GM12878 (cell line): ENCODE measurements around the gene HID1. TPM values are rescaled to one million over a fixed set of nuclear protein-coding genes. Genes with fewer than 3 reads are reported as not detected.

ENCODE experiments used
- CHD4 ChIP-seq: fragments of 200-600 bp; sonication (generic); IDR thresholded peaks from 2 replicates; pipeline ENCODE4 v1.6.1; 2016; ENCODE audit warnings: mild to moderate bottlenecking
- CREB1 ChIP-seq: IDR thresholded peaks from 2 replicates; pipeline ENCODE4 v1.6.1; 2012; ENCODE audit warnings: low read depth, mild to moderate bottlenecking, inconsistent platforms
- EZH2 ChIP-seq: IDR thresholded peaks from 2 replicates; pipeline ENCODE4 v1.6.1; 2012; ENCODE audit warnings: low read depth, mild to moderate bottlenecking, control low read depth, inconsistent platforms, low read length, borderline replicate concordance; ENCODE audit not compliant: control insufficient read depth
- FOXK2 ChIP-seq: fragments of 450-650 bp; IDR thresholded peaks from 2 replicates; pipeline ENCODE4 v1.6.1; 2017; ENCODE audit warnings: mild to moderate bottlenecking, moderate library complexity
- JUNB ChIP-seq: IDR thresholded peaks from 2 replicates; pipeline ENCODE4 v1.6.1; 2016; ENCODE audit warnings: antibody characterized with exemption, mild to moderate bottlenecking
- MTA2 ChIP-seq: fragments of 450-650 bp; IDR thresholded peaks from 2 replicates; pipeline ENCODE4 v1.6.1; 2016; ENCODE audit warnings: low read depth, mild to moderate bottlenecking, moderate library complexity
- MTA3 ChIP-seq: IDR thresholded peaks from 2 replicates; pipeline ENCODE4 v1.6.1; 2012; ENCODE audit warnings: low read length, inconsistent platforms, borderline replicate concordance
- NR2F1 ChIP-seq: fragments of 450-650 bp; conservative IDR thresholded peaks from 2 replicates; pipeline ENCODE4 v1.6.1; 2017; ENCODE audit warnings: mild to moderate bottlenecking
- PAX8 ChIP-seq: fragments of 450-650 bp; IDR thresholded peaks from 2 replicates; pipeline ENCODE4 v1.6.1; 2017; ENCODE audit warnings: mild to moderate bottlenecking, moderate library complexity
- POLR2AphosphoS5 ChIP-seq: IDR thresholded peaks from 2 replicates; pipeline ENCODE4 v1.6.1; 2011; ENCODE audit warnings: mild to moderate bottlenecking, low read length, inconsistent platforms
- SP1 ChIP-seq: IDR thresholded peaks from one replicate; pipeline ENCODE4 v1.6.1; 2011; ENCODE audit warnings: low read depth, low read length
- TCF7 ChIP-seq: IDR thresholded peaks from 2 replicates; pipeline ENCODE4 v1.6.1; 2014; ENCODE audit warnings: antibody characterized with exemption, borderline replicate concordance
- ZBED1 ChIP-seq: IDR thresholded peaks from 2 replicates; pipeline ENCODE4 v1.6.1; 2016; ENCODE audit warnings: borderline replicate concordance
- polyA plus RNA-seq, 11 experiments: library from polyadenylated mRNA; depleted of rRNA in 4 of 11; unstranded in 6 of 11; stranded (reverse) in 5 of 11; fragments of >200 nt; fragmentation: Nextera tagmentation in 4 of 11; fragmentation: Illumina TruSeq in 1 of 11; extraction: Ambion mirVana in 4 of 11; extraction: Trizol in 1 of 11; gene quantifications; 1 replicate in 1 of 11; 2 replicates in 10 of 11; pipeline versions ENCODE4 v1.2.1 to v1.2.3, GENCODE V29; 2011 to 2016; ENCODE audit warnings: inconsistent platforms in 2 of 11, missing spikeins in 2 of 11, low read depth in 1 of 11
- total RNA-seq, 4 experiments: library from RNA; depleted of rRNA in 3 of 4; stranded (reverse); fragments of >200 nt in 3 of 4; fragmentation: Illumina TruSeq in 1 of 4; extraction: Trizol in 1 of 4; gene quantifications; 2 replicates each; pipeline versions ENCODE4 v1.2.1 to v1.2.3, GENCODE V29; 2013 to 2021
- TF ChIP-seq, protein P1 (sequence below): fragments of 450-650 bp; IDR thresholded peaks from 2 replicates; pipeline ENCODE4 v1.6.1; 2018; ENCODE audit warnings: borderline replicate concordance, mild to moderate bottlenecking; ENCODE audit not compliant: partially characterized antibody
- TF ChIP-seq, protein P2 (sequence below): IDR thresholded peaks from 2 replicates; pipeline ENCODE4 v1.6.1; 2012; ENCODE audit warnings: mild to moderate bottlenecking, low read depth, low read length
- TF ChIP-seq, protein P3 (sequence below): fragments of 450-650 bp; IDR thresholded peaks from 2 replicates; pipeline ENCODE4 v1.6.1; 2016; ENCODE audit warnings: mild to moderate bottlenecking, moderate library complexity, borderline replicate concordance
- TF ChIP-seq, protein P4 (sequence below): fragments of 450-650 bp; IDR thresholded peaks from 2 replicates; pipeline ENCODE4 v1.6.1; 2018; ENCODE audit warnings: mild to moderate bottlenecking, low read depth, moderate library complexity; ENCODE audit not compliant: partially characterized antibody

The HID1 gene
- total and polyA plus RNA-seq, 10 of the 15 experiments (the other 5 are each of a cell fraction or from before 2014, with no cell fraction given) = 0.04 to 0.77 (median 0.32) TPM; not detected in 2

DNA sequence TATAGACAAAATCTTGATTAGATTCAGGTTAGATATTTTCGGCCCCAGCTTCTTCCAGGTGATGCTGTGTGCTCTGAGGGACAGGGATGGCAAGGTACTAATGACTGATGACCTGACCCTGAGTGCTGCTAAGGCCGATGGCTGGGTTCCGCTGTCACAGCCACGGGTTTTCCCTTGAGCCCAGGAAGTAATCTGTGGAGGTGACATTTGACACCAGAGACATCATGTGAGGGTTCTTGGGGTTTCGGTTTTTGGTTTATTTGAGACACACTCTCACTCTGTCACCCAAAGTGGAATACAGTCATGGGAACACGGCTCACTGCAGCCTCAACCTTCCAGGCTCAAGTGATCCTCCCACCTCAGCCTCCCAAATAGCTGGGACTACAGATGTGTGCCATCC is 27.0 kb downstream of the HID1 start (continued):
- TF ChIP-seq, protein P1, sequence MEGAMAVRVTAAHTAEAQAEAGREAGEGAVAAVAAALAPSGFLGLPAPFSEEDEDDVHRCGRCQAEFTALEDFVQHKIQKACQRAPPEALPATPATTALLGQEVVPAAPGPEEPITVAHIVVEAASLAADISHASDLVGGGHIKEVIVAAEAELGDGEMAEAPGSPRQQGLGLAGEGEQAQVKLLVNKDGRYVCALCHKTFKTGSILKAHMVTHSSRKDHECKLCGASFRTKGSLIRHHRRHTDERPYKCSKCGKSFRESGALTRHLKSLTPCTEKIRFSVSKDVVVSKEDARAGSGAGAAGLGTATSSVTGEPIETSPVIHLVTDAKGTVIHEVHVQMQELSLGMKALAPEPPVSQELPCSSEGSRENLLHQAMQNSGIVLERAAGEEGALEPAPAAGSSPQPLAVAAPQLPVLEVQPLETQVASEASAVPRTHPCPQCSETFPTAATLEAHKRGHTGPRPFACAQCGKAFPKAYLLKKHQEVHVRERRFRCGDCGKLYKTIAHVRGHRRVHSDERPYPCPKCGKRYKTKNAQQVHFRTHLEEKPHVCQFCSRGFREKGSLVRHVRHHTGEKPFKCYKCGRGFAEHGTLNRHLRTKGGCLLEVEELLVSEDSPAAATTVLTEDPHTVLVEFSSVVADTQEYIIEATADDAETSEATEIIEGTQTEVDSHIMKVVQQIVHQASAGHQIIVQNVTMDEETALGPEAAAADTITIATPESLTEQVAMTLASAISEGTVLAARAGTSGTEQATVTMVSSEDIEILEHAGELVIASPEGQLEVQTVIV = no peak
- TF ChIP-seq EZH2 (no peak), MTA3 (no peak), FOXK2 (no peak), CREB1 (peak; percentile 45; the same call in 1 of the 2 replicates), NR2F1 (peak; percentile 98), TCF7 (no peak), CHD4 (no peak), POLR2AphosphoS5 (0 out of 2 replicates have a peak, but pooled peaks have one; percentile 31), SP1 (no peak), JUNB (no peak), PAX8 (no peak), MTA2 (peak; percentile 28; the same call in 1 of the 2 replicates), ZBED1 (no peak)
- TF ChIP-seq, protein P2, sequence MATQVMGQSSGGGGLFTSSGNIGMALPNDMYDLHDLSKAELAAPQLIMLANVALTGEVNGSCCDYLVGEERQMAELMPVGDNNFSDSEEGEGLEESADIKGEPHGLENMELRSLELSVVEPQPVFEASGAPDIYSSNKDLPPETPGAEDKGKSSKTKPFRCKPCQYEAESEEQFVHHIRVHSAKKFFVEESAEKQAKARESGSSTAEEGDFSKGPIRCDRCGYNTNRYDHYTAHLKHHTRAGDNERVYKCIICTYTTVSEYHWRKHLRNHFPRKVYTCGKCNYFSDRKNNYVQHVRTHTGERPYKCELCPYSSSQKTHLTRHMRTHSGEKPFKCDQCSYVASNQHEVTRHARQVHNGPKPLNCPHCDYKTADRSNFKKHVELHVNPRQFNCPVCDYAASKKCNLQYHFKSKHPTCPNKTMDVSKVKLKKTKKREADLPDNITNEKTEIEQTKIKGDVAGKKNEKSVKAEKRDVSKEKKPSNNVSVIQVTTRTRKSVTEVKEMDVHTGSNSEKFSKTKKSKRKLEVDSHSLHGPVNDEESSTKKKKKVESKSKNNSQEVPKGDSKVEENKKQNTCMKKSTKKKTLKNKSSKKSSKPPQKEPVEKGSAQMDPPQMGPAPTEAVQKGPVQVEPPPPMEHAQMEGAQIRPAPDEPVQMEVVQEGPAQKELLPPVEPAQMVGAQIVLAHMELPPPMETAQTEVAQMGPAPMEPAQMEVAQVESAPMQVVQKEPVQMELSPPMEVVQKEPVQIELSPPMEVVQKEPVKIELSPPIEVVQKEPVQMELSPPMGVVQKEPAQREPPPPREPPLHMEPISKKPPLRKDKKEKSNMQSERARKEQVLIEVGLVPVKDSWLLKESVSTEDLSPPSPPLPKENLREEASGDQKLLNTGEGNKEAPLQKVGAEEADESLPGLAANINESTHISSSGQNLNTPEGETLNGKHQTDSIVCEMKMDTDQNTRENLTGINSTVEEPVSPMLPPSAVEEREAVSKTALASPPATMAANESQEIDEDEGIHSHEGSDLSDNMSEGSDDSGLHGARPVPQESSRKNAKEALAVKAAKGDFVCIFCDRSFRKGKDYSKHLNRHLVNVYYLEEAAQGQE = no peak
- TF ChIP-seq, protein P3, sequence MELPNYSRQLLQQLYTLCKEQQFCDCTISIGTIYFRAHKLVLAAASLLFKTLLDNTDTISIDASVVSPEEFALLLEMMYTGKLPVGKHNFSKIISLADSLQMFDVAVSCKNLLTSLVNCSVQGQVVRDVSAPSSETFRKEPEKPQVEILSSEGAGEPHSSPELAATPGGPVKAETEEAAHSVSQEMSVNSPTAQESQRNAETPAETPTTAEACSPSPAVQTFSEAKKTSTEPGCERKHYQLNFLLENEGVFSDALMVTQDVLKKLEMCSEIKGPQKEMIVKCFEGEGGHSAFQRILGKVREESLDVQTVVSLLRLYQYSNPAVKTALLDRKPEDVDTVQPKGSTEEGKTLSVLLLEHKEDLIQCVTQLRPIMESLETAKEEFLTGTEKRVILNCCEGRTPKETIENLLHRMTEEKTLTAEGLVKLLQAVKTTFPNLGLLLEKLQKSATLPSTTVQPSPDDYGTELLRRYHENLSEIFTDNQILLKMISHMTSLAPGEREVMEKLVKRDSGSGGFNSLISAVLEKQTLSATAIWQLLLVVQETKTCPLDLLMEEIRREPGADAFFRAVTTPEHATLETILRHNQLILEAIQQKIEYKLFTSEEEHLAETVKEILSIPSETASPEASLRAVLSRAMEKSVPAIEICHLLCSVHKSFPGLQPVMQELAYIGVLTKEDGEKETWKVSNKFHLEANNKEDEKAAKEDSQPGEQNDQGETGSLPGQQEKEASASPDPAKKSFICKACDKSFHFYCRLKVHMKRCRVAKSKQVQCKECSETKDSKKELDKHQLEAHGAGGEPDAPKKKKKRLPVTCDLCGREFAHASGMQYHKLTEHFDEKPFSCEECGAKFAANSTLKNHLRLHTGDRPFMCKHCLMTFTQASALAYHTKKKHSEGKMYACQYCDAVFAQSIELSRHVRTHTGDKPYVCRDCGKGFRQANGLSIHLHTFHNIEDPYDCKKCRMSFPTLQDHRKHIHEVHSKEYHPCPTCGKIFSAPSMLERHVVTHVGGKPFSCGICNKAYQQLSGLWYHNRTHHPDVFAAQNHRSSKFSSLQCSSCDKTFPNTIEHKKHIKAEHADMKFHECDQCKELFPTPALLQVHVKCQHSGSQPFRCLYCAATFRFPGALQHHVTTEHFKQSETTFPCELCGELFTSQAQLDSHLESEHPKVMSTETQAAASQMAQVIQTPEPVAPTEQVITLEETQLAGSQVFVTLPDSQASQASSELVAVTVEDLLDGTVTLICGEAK = no peak; the same call in 1 of the 2 replicates
- TF ChIP-seq, protein P4, sequence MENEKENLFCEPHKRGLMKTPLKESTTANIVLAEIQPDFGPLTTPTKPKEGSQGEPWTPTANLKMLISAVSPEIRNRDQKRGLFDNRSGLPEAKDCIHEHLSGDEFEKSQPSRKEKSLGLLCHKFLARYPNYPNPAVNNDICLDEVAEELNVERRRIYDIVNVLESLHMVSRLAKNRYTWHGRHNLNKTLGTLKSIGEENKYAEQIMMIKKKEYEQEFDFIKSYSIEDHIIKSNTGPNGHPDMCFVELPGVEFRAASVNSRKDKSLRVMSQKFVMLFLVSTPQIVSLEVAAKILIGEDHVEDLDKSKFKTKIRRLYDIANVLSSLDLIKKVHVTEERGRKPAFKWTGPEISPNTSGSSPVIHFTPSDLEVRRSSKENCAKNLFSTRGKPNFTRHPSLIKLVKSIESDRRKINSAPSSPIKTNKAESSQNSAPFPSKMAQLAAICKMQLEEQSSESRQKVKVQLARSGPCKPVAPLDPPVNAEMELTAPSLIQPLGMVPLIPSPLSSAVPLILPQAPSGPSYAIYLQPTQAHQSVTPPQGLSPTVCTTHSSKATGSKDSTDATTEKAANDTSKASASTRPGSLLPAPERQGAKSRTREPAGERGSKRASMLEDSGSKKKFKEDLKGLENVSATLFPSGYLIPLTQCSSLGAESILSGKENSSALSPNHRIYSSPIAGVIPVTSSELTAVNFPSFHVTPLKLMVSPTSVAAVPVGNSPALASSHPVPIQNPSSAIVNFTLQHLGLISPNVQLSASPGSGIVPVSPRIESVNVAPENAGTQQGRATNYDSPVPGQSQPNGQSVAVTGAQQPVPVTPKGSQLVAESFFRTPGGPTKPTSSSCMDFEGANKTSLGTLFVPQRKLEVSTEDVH = no peak
